HG03025 (cell line): ENCODE results near the gene TPSD1.
"Not testable (repeated sequence)": the region's sequence is repeated elsewhere in the genome, so short reads cannot be mapped to it uniquely, and the experiment has no call there.

Source experiments
- ATAC-seq: cut with Tn5 transposase; IDR thresholded peaks from one replicate; pipeline ENCODE4 v1.9.1; 2021; ENCODE audit warnings: mild to moderate bottlenecking, moderate library complexity; ENCODE audit not compliant: unreplicated experiment, low FRiP score

The TPSD1 gene

GRCh38 chr16:1240436-1240835 lies 15.4 kb upstream of the TPSD1 start, which contains the start of gene TPSAB1:
TPSAB1 (plus strand) TSS chr16:1240705; CDS start chr16:1240939, 234 bp downstream.
- not testable (repeated sequence) for ATAC-seq

DNA sequence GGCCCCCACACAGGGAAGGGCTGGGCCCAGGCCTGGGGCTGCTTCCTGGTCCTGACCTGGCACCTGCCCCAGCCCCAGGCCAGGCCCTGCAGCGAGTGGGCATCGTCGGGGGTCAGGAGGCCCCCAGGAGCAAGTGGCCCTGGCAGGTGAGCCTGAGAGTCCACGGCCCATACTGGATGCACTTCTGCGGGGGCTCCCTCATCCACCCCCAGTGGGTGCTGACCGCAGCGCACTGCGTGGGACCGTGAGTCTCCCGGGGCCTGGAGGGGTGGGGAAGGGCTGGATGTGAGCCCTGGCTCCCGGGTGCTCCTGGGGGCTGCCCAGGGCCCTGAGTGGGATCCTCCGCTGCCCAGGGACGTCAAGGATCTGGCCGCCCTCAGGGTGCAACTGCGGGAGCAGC lies 14.8 kb upstream of the TPSD1 start:
- not testable (repeated sequence) for ATAC-seq

DNA sequence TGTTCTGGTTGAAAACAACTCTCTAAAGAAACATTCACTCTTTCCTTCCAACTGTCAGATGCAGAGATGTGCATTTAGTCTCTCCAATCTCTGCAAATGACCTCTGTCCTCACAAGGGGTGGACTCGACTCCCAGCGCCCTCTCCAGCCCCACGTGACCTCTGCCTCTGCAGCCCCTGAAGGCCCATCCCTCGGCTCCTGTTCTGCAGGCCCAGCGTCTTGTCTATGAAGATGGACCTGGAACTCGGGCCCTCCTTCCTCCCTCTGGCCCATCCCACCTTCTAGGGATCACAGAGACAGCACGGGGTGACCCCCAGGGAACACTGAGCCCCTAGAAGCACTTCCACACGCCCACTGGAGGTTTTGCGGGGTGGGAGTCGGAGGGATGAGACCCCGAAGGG lies 12.5 kb upstream of the TPSD1 start:
- ATAC-seq, result not testable (repeated sequence)

DNA sequence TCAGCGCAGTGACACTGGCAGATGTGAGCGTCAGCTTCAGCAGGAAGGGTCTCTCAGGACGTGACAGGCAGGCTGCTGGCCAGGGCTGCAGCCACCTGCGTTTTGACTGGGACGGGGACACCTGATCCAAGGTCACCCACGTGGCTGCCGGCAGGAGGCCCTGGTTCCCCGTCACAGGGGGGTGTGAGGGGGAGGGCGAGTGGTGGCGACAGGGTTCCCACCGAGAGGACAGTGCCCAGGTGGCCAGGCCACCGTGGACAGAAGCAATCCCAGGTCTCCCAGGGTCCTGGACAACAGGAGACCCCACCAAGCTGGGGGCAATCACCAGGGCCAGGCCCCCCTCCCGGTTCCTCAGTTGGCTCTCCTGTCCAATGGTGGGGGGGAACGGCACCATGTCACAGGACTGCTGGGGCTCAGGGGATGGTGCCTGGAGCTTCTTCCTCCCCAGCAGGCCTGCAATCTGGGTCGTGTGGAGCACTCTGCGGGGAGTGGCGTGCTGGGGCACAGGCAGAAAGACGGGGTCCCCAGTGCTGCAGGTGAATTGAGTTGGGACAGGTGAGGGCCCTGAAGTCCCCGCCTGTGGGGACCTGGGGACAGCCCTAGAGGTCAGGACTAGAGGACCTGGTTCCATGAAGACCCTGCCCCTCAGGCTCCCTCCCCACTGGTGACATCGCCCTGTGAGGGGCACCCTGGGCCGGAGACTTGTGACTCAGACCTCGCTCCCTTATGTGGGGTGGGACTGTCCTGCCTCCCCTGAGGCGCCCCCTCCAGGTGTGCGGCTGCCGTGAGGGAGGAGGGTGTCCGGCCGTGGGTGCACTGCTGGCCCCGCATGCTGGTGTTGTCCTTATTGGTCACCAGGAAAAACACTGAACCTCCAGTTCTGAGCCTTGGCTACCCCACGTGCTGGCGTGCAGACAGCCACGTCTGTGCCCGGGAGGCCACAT lies 11.7 kb upstream of the TPSD1 start:
- not testable (repeated sequence) for ATAC-seq

DNA sequence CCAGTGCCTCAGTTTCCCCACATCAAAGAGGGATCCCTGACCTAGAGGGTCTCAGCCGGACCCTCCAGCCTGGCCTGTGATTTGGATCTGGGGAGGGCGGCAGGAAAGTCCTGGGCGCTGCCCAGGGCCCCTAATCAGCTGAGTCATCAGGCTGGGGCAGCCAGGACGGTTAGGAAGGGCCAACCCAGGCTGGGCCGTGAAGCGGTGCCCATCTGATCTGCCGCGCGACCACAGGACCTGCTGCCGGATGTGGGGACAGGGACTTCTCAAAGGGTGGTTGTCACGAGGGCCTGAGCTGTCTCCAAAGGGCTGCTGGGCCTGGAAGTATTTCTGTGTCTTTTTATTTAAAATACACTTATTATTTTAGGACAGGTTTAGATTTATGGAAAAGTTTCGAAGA lies 11.0 kb upstream of the TPSD1 start:
- ATAC-seq, result no peak

GRCh38 chr16:1245452-1246020 lies 10.3 kb upstream of the TPSD1 start:
- no peak for ATAC-seq

GRCh38 chr16:1247903-1248537 lies 7.8 kb upstream of the TPSD1 start:
- not testable (repeated sequence) for ATAC-seq

GRCh38 chr16:1249031-1249755 lies 6.7 kb upstream of the TPSD1 start:
- ATAC-seq, result not testable (repeated sequence)

DNA sequence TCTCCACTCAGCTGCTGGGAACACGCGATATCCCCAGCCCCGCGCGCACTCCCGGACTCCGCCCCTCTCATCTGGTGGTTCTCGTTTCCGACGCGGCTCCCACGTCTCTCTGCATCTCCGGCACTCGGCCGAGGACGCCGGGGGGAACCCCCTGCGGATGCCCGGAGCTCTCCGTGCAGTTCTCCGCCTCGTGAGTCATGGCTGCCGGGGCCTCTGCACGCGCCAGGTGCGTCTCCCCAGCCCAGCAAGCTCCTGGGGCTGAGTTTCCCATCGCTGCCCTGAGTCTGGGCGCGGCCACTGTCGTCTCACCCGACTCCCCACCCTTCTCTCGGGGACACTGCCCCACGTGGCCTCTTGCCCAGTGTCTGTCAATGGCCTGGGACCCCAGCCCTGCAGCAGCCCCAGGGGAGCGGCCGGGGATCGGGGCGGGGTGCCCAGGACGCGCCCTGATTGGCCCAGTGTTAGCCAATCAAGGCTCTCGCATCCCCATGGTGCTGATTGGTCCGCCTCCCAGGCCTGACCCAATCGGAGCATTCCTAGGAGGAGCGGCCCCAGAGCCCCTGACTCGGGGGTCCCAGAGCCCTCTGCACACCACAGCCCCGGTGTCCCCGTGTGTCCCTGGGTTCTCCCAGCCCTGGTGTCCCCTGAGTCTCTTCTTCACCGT lies 2.0 kb upstream of the TPSD1 start:
- not testable (repeated sequence) for ATAC-seq

GRCh38 chr16:1254821-1255220 lies 1.0 kb upstream of the TPSD1 start:
- not testable (repeated sequence) for ATAC-seq

GRCh38 chr16:1256296-1256873 lies 516 bp downstream of the TPSD1 start:
- ATAC-seq, result not testable (repeated sequence)

GRCh38 chr16:1256874-1257322 lies 1.0 kb downstream of the TPSD1 start:
- ATAC-seq, result no peak

DNA sequence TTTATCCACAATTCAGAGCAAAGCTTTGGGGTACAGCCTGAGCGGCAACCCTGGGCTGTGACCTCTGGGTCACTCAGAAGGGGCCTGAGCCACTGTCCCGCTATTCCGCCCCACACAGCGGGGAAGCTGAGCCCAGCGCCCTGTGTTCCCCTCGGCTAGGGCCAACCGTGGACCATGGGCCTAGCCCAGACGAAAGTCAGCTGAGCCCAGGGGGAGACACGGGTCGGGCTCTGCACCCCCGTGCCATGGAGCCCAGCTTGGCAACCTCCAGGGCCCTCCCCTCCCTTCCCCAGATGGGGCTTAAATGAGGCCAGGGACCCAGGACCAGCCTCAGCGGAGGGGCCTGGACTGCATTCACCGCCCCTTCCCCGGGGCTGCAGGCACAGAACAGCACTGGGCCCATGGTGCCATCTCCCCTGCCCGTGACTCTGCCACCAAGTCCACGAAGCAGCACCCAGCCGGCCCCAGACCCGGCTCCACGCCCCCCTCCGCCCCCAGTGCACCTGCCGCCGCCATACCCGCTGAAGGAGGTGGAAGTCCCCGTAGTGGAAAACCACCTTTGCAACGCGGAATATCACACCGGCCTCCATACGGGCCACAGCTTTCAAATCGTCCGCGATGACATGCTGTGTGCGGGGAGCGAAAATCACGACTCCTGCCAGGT lies 1.8 kb downstream of the TPSD1 start:
- no peak for ATAC-seq

- ATAC-seq, result no peak
Observed at GRCh38 chr16:1258225-1258600, 2.3 kb downstream of the TPSD1 start.

- ATAC-seq, result no peak
Observed at GRCh38 chr16:1258906-1259759, 3.3 kb downstream of the TPSD1 start.

GRCh38 chr16:1259760-1260068 lies 3.8 kb downstream of the TPSD1 start:
- no peak for ATAC-seq

GRCh38 chr16:1260101-1260680 lies 4.3 kb downstream of the TPSD1 start:
- ATAC-seq, result no peak
